HG03460 (cell line): ENCODE measurements around the gene IRF8.

Experiments used
- ATAC-seq: cut with Tn5 transposase; IDR thresholded peaks from one replicate; pipeline ENCODE4 v1.9.1; 2021; ENCODE audit not compliant: unreplicated experiment

Gene IRF8

GRCh38 chr16:85955566-85955965 lies 56.6 kb downstream of the IRF8 start:
- no peak for ATAC-seq

GRCh38 chr16:85956426-85956825 lies 57.5 kb downstream of the IRF8 start:
- ATAC-seq: no peak

GRCh38 chr16:85958731-85959130 lies 59.8 kb downstream of the IRF8 start:
- ATAC-seq: no peak

GRCh38 chr16:85959686-85960085 lies 60.7 kb downstream of the IRF8 start:
- ATAC-seq: no peak

- ATAC-seq: no peak
Observed at GRCh38 chr16:85960486-85961046, 61.6 kb downstream of the IRF8 start.

- ATAC-seq: no peak
Observed at GRCh38 chr16:85961988-85962915, 63.3 kb downstream of the IRF8 start.

- no peak for ATAC-seq
Observed at GRCh38 chr16:85963753-85964285, 64.9 kb downstream of the IRF8 start.

GRCh38 chr16:85965125-85965524 lies 66.2 kb downstream of the IRF8 start:
- no peak for ATAC-seq

- no peak for ATAC-seq
Observed at GRCh38 chr16:85967111-85967510, 68.1 kb downstream of the IRF8 start.

- no peak for ATAC-seq
Observed at GRCh38 chr16:85968041-85968920, 69.3 kb downstream of the IRF8 start.

- no peak for ATAC-seq
Observed at GRCh38 chr16:85969159-85969558, 70.2 kb downstream of the IRF8 start.

GRCh38 chr16:85969591-85969990 lies 70.6 kb downstream of the IRF8 start:
- ATAC-seq: no peak

- ATAC-seq: no peak
Observed at GRCh38 chr16:85970016-85970733, 71.2 kb downstream of the IRF8 start.

- ATAC-seq: no peak
Observed at GRCh38 chr16:85970738-85971137, 71.8 kb downstream of the IRF8 start.
